ENCODE data around the gene MC3R. TPM values are rescaled to one million over a fixed set of nuclear protein-coding genes. Genes with fewer than 3 reads are reported as not detected.
A peak's percentile ranks its signal among the peaks of the same experiment; 100 is the strongest.

Gene MC3R
- polyA plus RNA-seq, 2 of the 4 experiments (the other 2 are of a cell fraction), result not detected

DNA sequence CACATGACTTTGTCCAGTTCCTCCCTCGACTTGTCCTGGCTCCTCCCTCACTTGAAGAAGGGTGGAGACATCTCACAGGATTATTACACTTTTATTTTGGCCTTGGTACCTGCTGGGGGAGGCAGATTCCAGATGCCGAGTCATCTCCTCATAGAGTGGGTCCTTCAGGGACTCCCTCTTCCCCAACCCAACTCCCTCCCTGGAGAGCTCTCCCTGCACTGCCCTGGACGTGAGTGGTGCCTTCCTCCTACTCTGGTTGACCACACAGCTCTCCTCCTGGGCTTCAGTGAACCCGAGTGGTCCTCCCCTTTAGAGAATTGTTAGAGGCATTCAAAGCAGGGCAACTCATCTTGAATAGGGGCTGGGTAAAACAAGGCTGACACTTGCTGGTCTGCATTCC, 40.9 kb upstream of the MC3R start (continued):
- no peak for TF ChIP-seq CHD4 (IDR thresholded peaks at IDR 0.05; ENCODE audit: borderline replicate concordance)
- no peak for TF ChIP-seq ZSCAN20 (CRISPR knock-in tag; IDR thresholded peaks at IDR 0.05)
- no peak for TF ChIP-seq HEYL (CRISPR knock-in tag; IDR thresholded peaks at IDR 0.05)
- no peak for TF ChIP-seq ZFP36 (IDR thresholded peaks at IDR 0.05; ENCODE audit: borderline replicate concordance, partially characterized antibody)
- TF ChIP-seq RNF2 (IDR thresholded peaks at IDR 0.05; ENCODE audit: borderline replicate concordance, low read depth), result no peak

GRCh38 chr20:56208121-56208520, 40.4 kb upstream of the MC3R start:
- Histone ChIP-seq H3K4me1 (no peaks in the 10 kb centered on the region), H3K9me3 (no peaks in the 10 kb centered on the region), H3K4me3 (no peak overlapping the region), H3K27ac (no peak overlapping the region), H3K4me2 (no peak overlapping the region)
- DNase-seq (ENCODE audit: low read depth in 1 of 2, low spot score in 1 of 2) (no peak), FAIRE-seq (no peak), ATAC-seq (no peak)
- TF ChIP-seq RCOR1 (IDR thresholded peaks at IDR 0.05; ENCODE audit: low read depth, low read length) (no peak), ZNF302 (CRISPR knock-in tag; IDR thresholded peaks at IDR 0.05) (no peak), MAFK (IDR thresholded peaks at IDR 0.05; ENCODE audit: partially characterized antibody) (no peak), NPAS2 (CRISPR knock-in tag; IDR thresholded peaks at IDR 0.05; ENCODE audit: borderline replicate concordance) (no peak), CHD2 (IDR thresholded peaks at IDR 0.05; ENCODE audit: low read length, partially characterized antibody) (no peak), TP53 (CRISPR knock-in tag; IDR thresholded peaks at IDR 0.05) (no peak), MYC (IDR thresholded peaks at IDR 0.05; ENCODE audit: borderline replicate concordance, low read length) (no peak), RFX5 (IDR thresholded peaks at IDR 0.05) (no peak), RNF2 (IDR thresholded peaks at IDR 0.05; ENCODE audit: borderline replicate concordance, low read depth) (no peak), KDM5A (IDR thresholded peaks at IDR 0.05) (no peak)
- TF ChIP-seq, protein P1, sequence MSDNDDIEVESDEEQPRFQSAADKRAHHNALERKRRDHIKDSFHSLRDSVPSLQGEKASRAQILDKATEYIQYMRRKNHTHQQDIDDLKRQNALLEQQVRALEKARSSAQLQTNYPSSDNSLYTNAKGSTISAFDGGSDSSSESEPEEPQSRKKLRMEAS (IDR thresholded peaks at IDR 0.05), result no peak
- ChIA-PET CTCF (no interaction called here), POLR2A (no interaction called here)
- 0% methylated on average over 1 of the region's 1 CpG for WGBS (ENCODE audit: missing lambda C conversion rate)

GRCh38 chr20:56211051-56211450, 37.5 kb upstream of the MC3R start:
- FAIRE-seq, result no peak
- Histone ChIP-seq H3K27ac (no peak overlapping the region), H3K4me3 (no peak overlapping the region), H3K4me2 (no peak overlapping the region), H3K9me3 (no peaks in the 10 kb centered on the region), H3K4me1 (no peaks in the 10 kb centered on the region)
- ChIA-PET CTCF (no interaction called here), POLR2A (no interaction called here)
- no peak for TF ChIP-seq SREBF2 (IDR thresholded peaks at IDR 0.05)
- peak; percentile 16 to 66; a peak in 2 of 4 replicates for TF ChIP-seq CEBPB (IDR thresholded peaks at IDR 0.05)
- no peak for TF ChIP-seq NFE2L2 (conservative IDR thresholded peaks at IDR 0.05; ENCODE audit: low read length)
- WGBS (ENCODE audit: missing lambda C conversion rate), result 50% methylated on average over 5 of the region's 5 CpGs
- ATAC-seq, result no peak
- DNase-seq (ENCODE audit: low read depth in 1 of 2, low spot score in 1 of 2), result no peak

- DNase-seq (ENCODE audit: low read depth in 1 of 2, low spot score in 1 of 2) (no peak), FAIRE-seq (no peak), ATAC-seq (no peak)
- no peaks in the 10 kb centered on the region for H3K4me1 ChIP-seq
- ChIA-PET POLR2A (no interaction called here), CTCF (no interaction called here)
- WGBS (ENCODE audit: missing lambda C conversion rate), result 40% methylated on average over 9 of the region's 9 CpGs
- no peaks in the 10 kb centered on the region for H3K9me3 ChIP-seq
- no peak overlapping the region for H3K27ac ChIP-seq
- TF ChIP-seq ESRRA (IDR thresholded peaks at IDR 0.05; ENCODE audit: borderline replicate concordance, low read length), result no peak
- no peak for TF ChIP-seq EHMT2 (IDR thresholded peaks at IDR 0.05; ENCODE audit: low read depth)
- no peak for TF ChIP-seq KDM5A (IDR thresholded peaks at IDR 0.05)
- no peak for TF ChIP-seq ZSCAN20 (CRISPR knock-in tag; IDR thresholded peaks at IDR 0.05)
- no peak for TF ChIP-seq POLR2AphosphoS2 (conservative IDR thresholded peaks at IDR 0.05; ENCODE audit: low read length)
- TF ChIP-seq REST (IDR thresholded peaks at IDR 0.05), result no peak
- no peak for TF ChIP-seq RCOR1 (IDR thresholded peaks at IDR 0.05; ENCODE audit: low read depth, low read length)
- no peak for TF ChIP-seq JUN (IDR thresholded peaks at IDR 0.05)
- no peak for TF ChIP-seq NFE2L2 (conservative IDR thresholded peaks at IDR 0.05; ENCODE audit: low read length)
- no peak for TF ChIP-seq RNF2 (IDR thresholded peaks at IDR 0.05; ENCODE audit: borderline replicate concordance, low read depth)
- no peak for TF ChIP-seq HDAC2 (IDR thresholded peaks at IDR 0.05)
- TF ChIP-seq FOSL2 (IDR thresholded peaks at IDR 0.05), result no peak
- TF ChIP-seq FOSL2 (CRISPR knock-in tag; IDR thresholded peaks at IDR 0.05), result no peak
- no peak overlapping the region for H3K4me2 ChIP-seq
- H3K4me3 ChIP-seq, result no peak overlapping the region
Observed at GRCh38 chr20:56212091-56212490, 36.4 kb upstream of the MC3R start.

Data from A549 (cell line).